Panc1 (cell line): Measurements from ENCODE around the gene HMGCS1. TPM values are rescaled to one million over a fixed set of nuclear protein-coding genes. Genes with fewer than 3 reads are reported as not detected.

ENCODE experiments used
- ATAC-seq: fragments of 200-7000 bp; cut with Tn5 transposase; 2 replicates; pipeline ENCODE4 v1.9.1; 2020; ENCODE audit warnings: mild to moderate bottlenecking, moderate library complexity
- BruUV-seq: library from RNA; stranded (reverse); fragments of 400-500 nt; replicated peaks from 2 replicates; lab custom pipeline; 2021; lab: Mats Ljungman, UMichigan
- CTCF ChIA-PET: fragments of 300-600 bp; sonication (Branson Sonifier 250); formaldehyde crosslinking; loops from one replicate; lab custom pipeline; 2022; ENCODE audit warnings: antibody characterized with exemption; lab: Charles Lee
- POLR2A ChIA-PET: fragments of 300-600 bp; sonication (Branson Sonifier 250); formaldehyde crosslinking; loops from one replicate; lab custom pipeline; 2022; ENCODE audit warnings: antibody characterized with exemption; lab: Charles Lee
- DNase-seq: peaks from one replicate; pipeline ENCODE4 v3.0.0-alpha.2; 2010; ENCODE audit warnings: low read depth, low spot score
- H3K27ac ChIP-seq: 2 replicates; pipeline ENCODE4 v1.5.1; 2011; ENCODE audit warnings: mild to moderate bottlenecking, low read length, inconsistent platforms
- H3K27me3 ChIP-seq: fragments of 200-500 bp; sonication (Bioruptor generic); 2 replicates; pipeline ENCODE4 v1.6.0; 2014; ENCODE audit warnings: low read length, inconsistent platforms; ENCODE audit not compliant: control insufficient read depth, insufficient read depth
- H3K36me3 ChIP-seq: fragments of 200-500 bp; sonication (Bioruptor generic); 2 replicates; pipeline ENCODE4 v1.5.1; 2014; ENCODE audit warnings: inconsistent platforms, mild to moderate bottlenecking, low read length, moderate library complexity; ENCODE audit not compliant: control insufficient read depth, insufficient read depth
- H3K4me1 ChIP-seq: 2 replicates; pipeline ENCODE4 v1.5.1; 2011; ENCODE audit warnings: inconsistent platforms, mild to moderate bottlenecking, low read length, moderate library complexity; ENCODE audit not compliant: control insufficient read depth, insufficient read depth
- H3K4me3 ChIP-seq, 2 experiments: 2 replicates each; pipeline ENCODE4 v1.5.1; 2011 to 2012; ENCODE audit warnings: low read depth in 2 of 2, low read length in 2 of 2, mild to moderate bottlenecking in 2 of 2, inconsistent platforms in 1 of 2, moderate library complexity in 1 of 2
- H3K9me3 ChIP-seq: fragments of 200-500 bp; sonication (Bioruptor generic); 2 replicates; pipeline ENCODE4 v1.5.1; 2014; ENCODE audit warnings: low read depth, mild to moderate bottlenecking, inconsistent platforms, low read length, moderate library complexity; ENCODE audit not compliant: control insufficient read depth, insufficient read depth
- POLR2AphosphoS5 ChIP-seq: IDR thresholded peaks from 2 replicates; pipeline ENCODE4 v1.6.1; 2012; ENCODE audit warnings: mild to moderate bottlenecking, low read depth, low read length, moderate library complexity
- REST ChIP-seq, 2 experiments: IDR thresholded peaks; 2 replicates each; pipeline ENCODE4 v1.6.1; 2011 to 2012; ENCODE audit warnings: low read depth in 2 of 2, control low read depth in 1 of 2, low read length in 1 of 2, mild to moderate bottlenecking in 1 of 2, moderate library complexity in 1 of 2; ENCODE audit not compliant: insufficient read depth in 1 of 2
- SIN3A ChIP-seq: IDR thresholded peaks from 2 replicates; pipeline ENCODE4 v1.6.1; 2012; ENCODE audit warnings: low read depth, mild to moderate bottlenecking, low read length, moderate library complexity, borderline replicate concordance; ENCODE audit not compliant: insufficient read depth
- TCF7L2 ChIP-seq: IDR thresholded peaks from 2 replicates; pipeline ENCODE4 v1.6.1; 2011; ENCODE audit warnings: mild to moderate bottlenecking, low read depth, low read length, inconsistent platforms
- in situ Hi-C: cut with HindIII; loops from 2 replicates; pipeline ENCODE4 v1.10.0; 2016; ENCODE audit warnings: low sequenced_read_pairs, low pct_unique_long_range_greater_than_20kb
- intact Hi-C: fragments of 100-400 bp; cut with micrococcal nuclease; formaldehyde crosslinking; loops from one replicate; pipeline ENCODE4 v1.10.0; 2022; ENCODE audit not compliant: unreplicated experiment
- total RNA-seq: library from RNA; stranded (reverse); gene quantifications from one replicate; pipeline ENCODE4 v1.2.1, GENCODE V29; 2021; ENCODE audit not compliant: unreplicated experiment
- TF ChIP-seq, protein P1 (sequence below): fragments of 450-650 bp; IDR thresholded peaks from 2 replicates; pipeline ENCODE4 v1.5.1; 2017; ENCODE audit warnings: mild to moderate bottlenecking

Gene HMGCS1
- total RNA-seq, 1 experiment from 2014 or later, result 66.1 TPM

DNA sequence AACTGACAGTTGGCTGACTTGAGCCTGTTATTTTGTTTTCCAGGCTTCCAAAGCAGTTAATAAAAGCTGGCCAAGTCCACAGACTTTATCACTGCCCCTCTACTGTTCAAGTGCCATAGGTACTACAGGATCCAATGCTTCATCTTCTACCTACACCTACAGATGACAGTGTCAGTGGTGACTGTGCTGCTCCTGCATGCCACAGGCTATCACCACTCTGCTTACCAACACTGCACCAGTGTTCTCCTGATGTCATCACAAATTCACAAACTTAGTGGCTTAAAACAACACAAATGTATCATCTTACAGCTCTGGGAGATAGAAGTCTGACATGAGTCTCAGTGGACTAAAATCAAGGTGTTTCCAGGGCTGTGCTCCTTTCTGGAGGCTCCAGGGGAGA lies 26.6 kb downstream of the HMGCS1 start:
- CTCF ChIA-PET, result no interaction called here
- POLR2A ChIA-PET, result interaction anchor here (0.6 kb wide), 1 partner anchor 139 kb away, joined by 6 read pairs; no protein-coding TSS in a partner anchor
- intact Hi-C loops (no loop called here), in situ Hi-C loops (no loop called here)
- ATAC-seq (no peak), DNase-seq (no peak)
- TF ChIP-seq REST (IDR thresholded peaks at IDR 0.05; ENCODE audit: insufficient read depth in 1 of 2, low read depth in 2 of 2, low read length in 1 of 2), result no peak
- H3K4me3 ChIP-seq, result no peak overlapping the region
- no peaks in the 10 kb centered on the region for H3K27me3 ChIP-seq
- BruUV-seq, result no TSS peak
- no peaks in the 10 kb centered on the region for H3K4me1 ChIP-seq
- H3K9me3 ChIP-seq, result no peaks in the 10 kb centered on the region
- peaks cover 6% of the 10 kb centered on the region; the same call in 1 of the 2 replicates for H3K36me3 ChIP-seq
- H3K27ac ChIP-seq, result no peak overlapping the region

- TF ChIP-seq, protein P1, sequence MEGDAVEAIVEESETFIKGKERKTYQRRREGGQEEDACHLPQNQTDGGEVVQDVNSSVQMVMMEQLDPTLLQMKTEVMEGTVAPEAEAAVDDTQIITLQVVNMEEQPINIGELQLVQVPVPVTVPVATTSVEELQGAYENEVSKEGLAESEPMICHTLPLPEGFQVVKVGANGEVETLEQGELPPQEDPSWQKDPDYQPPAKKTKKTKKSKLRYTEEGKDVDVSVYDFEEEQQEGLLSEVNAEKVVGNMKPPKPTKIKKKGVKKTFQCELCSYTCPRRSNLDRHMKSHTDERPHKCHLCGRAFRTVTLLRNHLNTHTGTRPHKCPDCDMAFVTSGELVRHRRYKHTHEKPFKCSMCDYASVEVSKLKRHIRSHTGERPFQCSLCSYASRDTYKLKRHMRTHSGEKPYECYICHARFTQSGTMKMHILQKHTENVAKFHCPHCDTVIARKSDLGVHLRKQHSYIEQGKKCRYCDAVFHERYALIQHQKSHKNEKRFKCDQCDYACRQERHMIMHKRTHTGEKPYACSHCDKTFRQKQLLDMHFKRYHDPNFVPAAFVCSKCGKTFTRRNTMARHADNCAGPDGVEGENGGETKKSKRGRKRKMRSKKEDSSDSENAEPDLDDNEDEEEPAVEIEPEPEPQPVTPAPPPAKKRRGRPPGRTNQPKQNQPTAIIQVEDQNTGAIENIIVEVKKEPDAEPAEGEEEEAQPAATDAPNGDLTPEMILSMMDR, result no peak
- TF ChIP-seq POLR2AphosphoS5, result no peak
- TF ChIP-seq REST (IDR thresholded peaks at IDR 0.05; ENCODE audit: insufficient read depth in 1 of 2, low read depth in 2 of 2, low read length in 1 of 2), result no peak
- no peak for TF ChIP-seq TCF7L2
- no peak for TF ChIP-seq SIN3A
- no peaks in the 10 kb centered on the region for H3K4me1 ChIP-seq
- ChIA-PET POLR2A (no interaction called here), CTCF (interaction anchor here (0.6 kb wide), 1 partner anchor 54 kb away, joined by 4 read pairs; no protein-coding TSS in a partner anchor)
- intact Hi-C loops, result no loop called here
- no TSS peak for BruUV-seq
- in situ Hi-C loops, result no loop called here
- peaks cover 2% of the 10 kb centered on the region for H3K27me3 ChIP-seq
- no peak overlapping the region for H3K4me3 ChIP-seq
- no peak for DNase-seq
- H3K9me3 ChIP-seq, result no peaks in the 10 kb centered on the region
- no peak for ATAC-seq
- no peaks in the 10 kb centered on the region for H3K36me3 ChIP-seq
- no peak overlapping the region for H3K27ac ChIP-seq
These were observed 31.2 kb downstream of the HMGCS1 start for GRCh38 chr5:43281840-43282658.
